Measurements from ENCODE around the gene MOB2.

The MOB2 gene

GRCh38 chr11:1438261-1438966, 48.2 kb downstream of the MOB2 start:
- peak; percentile 14; the same call in 1 of the 3 replicates for ATAC-seq
- TF ChIP-seq ZFP30 (CRISPR knock-in tag; IDR thresholded peaks at IDR 0.05) (no peak), ESRRG (CRISPR knock-in tag; IDR thresholded peaks at IDR 0.05) (no peak), ISL1 (CRISPR knock-in tag; IDR thresholded peaks at IDR 0.05) (no peak), ZFP3 (CRISPR knock-in tag; IDR thresholded peaks at IDR 0.05) (no peak)

GRCh38 chr11:1437500-1437899, 49.1 kb downstream of the MOB2 start:
- peak; percentile 56 for ATAC-seq
- TF ChIP-seq RARB (CRISPR knock-in tag; IDR thresholded peaks at IDR 0.05) (no peak), CSDC2 (CRISPR knock-in tag; IDR thresholded peaks at IDR 0.05) (no peak), ZFP3 (CRISPR knock-in tag; IDR thresholded peaks at IDR 0.05) (no peak), ARNTL (CRISPR knock-in tag; IDR thresholded peaks at IDR 0.05; ENCODE audit: borderline replicate concordance, low read depth) (no peak), TSHZ2 (CRISPR knock-in tag; IDR thresholded peaks at IDR 0.05) (no peak), PPARA (CRISPR knock-in tag; IDR thresholded peaks at IDR 0.05; ENCODE audit: borderline replicate concordance) (no peak), PATZ1 (CRISPR knock-in tag; IDR thresholded peaks at IDR 0.05; ENCODE audit: borderline replicate concordance) (no peak), CSRNP3 (CRISPR knock-in tag; IDR thresholded peaks at IDR 0.05) (no peak), ESRRG (CRISPR knock-in tag; IDR thresholded peaks at IDR 0.05) (no peak), ZNF565 (CRISPR knock-in tag; conservative IDR thresholded peaks at IDR 0.05; ENCODE audit: low read depth) (no peak), ZNF70 (CRISPR knock-in tag; IDR thresholded peaks at IDR 0.05) (no peak), TOX (CRISPR knock-in tag; IDR thresholded peaks at IDR 0.05; ENCODE audit: borderline replicate concordance) (no peak), BACH2 (CRISPR knock-in tag; IDR thresholded peaks at IDR 0.05; ENCODE audit: borderline replicate concordance) (no peak), ZC3H10 (CRISPR knock-in tag; IDR thresholded peaks at IDR 0.05) (no peak), POU6F1 (CRISPR knock-in tag; IDR thresholded peaks at IDR 0.05; ENCODE audit: borderline replicate concordance, low read depth) (no peak)

- ATAC-seq, result no peak; the same call in 2 of the 3 replicates
- TF ChIP-seq ZNF8 (CRISPR knock-in tag; IDR thresholded peaks at IDR 0.05) (no peak), PPARA (CRISPR knock-in tag; IDR thresholded peaks at IDR 0.05; ENCODE audit: borderline replicate concordance) (no peak), POU6F1 (CRISPR knock-in tag; IDR thresholded peaks at IDR 0.05; ENCODE audit: borderline replicate concordance, low read depth) (no peak), SNAI2 (CRISPR knock-in tag; IDR thresholded peaks at IDR 0.05) (no peak), TOX (CRISPR knock-in tag; IDR thresholded peaks at IDR 0.05; ENCODE audit: borderline replicate concordance) (no peak), PATZ1 (CRISPR knock-in tag; IDR thresholded peaks at IDR 0.05; ENCODE audit: borderline replicate concordance) (no peak), ZFP3 (CRISPR knock-in tag; IDR thresholded peaks at IDR 0.05) (no peak), TCF4 (CRISPR knock-in tag; IDR thresholded peaks at IDR 0.05; ENCODE audit: borderline replicate concordance) (no peak), ZFP30 (CRISPR knock-in tag; IDR thresholded peaks at IDR 0.05) (no peak), CSDC2 (CRISPR knock-in tag; IDR thresholded peaks at IDR 0.05) (no peak), ARNTL (CRISPR knock-in tag; IDR thresholded peaks at IDR 0.05; ENCODE audit: borderline replicate concordance, low read depth) (no peak), ZNF565 (CRISPR knock-in tag; conservative IDR thresholded peaks at IDR 0.05; ENCODE audit: low read depth) (no peak)
Measured at GRCh38 chr11:1436468-1437039, 50.0 kb downstream of the MOB2 start.
